Raji (cell line): ENCODE results near the gene SDK1.

Source experiments
- POLR2A ChIP-seq: IDR thresholded peaks from 2 replicates; pipeline ENCODE4 v1.6.1; 2011; ENCODE audit warnings: low read depth, low read length, control low read depth; ENCODE audit not compliant: insufficient read depth

Gene SDK1

DNA sequence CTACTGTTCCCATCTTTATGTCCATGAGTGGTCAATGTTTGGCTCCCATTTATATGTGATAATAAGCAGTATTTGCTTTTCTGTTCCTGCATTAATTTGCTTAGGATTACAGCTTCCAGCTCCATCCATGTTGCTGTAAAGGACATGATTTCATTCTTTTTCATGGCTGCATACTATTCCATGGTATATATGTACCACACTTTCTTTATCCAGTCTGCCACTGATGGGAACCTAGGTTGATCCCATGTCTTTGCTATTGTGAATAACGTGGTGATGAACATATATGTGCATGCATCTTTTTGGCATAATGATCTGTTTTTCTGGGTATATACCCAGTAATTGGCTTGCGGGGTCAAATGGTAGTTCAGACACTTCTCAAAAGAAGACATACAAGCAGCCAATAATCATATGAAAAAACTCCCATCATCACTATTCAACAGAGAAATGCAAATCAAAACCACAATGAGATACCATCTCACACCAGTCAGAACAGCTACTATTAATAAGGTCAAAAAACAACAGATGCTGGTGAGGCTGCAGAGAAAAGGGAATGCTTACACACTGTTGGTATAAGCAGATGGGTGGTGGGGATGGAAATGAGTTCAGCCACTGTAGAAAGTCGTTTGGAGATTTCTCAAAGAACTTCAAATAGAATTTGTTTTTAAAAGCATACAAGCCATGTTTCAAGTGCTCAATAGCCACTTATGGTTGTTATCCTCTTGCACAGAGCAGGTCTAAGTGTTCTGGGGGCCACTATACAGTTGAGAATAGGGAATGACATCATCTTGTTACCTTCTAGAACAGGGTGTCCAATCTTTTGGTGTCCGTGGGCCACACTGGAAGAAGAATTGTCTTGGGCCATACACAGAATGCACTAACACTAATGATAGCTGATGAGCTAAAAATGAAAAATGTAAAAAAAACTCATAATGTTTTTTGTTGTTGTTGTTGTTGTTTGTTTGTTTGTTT lies 23.2 kb upstream of the SDK1 start:
- TF ChIP-seq POLR2A = no peak

DNA sequence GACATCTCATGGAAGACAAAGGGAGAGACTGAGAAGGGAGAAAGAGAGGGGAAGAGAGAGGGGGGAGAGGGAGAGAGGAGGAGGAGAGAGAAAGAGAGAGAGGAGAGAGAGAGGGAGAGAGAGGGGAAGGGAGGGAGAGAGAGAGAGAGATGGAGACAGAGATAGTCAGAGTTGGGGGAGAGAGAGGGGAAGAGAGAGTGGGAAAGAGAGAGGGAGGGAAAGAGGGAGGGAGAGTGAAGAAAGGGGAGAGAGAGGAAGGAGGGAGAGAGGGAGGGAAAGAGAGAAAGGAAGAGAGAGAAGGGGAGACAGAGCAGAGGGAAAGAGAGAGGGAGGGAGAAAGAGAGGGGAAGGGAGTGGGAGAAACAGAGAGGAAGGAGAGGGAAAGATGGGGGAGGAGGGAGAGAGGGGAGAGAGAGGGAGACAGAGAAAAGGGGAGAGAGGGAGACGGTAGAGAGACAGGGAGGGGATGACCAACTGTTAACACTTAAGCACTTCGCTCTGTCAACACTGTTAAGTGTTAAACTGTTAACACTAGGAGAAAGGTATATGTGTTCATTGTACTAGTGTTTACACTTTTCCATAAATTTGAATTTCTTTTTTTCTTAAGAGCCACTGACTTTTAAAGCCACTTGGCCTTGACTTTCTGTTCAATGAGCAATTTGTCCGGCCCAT lies 21.8 kb upstream of the SDK1 start:
- TF ChIP-seq POLR2A = no peak

DNA sequence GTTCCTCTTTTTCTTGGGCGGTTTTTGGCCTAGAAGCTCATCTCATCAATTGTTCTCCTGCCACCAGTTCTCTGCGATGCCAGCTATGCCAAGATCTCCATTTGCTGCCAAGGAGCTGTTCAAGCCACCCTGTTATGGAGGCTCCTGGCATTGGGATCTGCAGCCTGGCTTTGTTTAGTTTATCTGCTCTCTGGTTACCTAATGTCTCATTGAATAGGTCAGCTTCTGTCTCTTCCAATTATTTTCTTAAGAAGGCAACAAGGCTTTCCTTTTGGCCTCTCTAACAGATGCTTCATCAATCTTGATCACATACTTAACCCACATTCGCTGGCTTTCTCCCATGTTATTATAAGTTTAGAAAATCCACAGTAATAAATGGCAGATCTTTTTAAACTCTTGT lies 20.6 kb upstream of the SDK1 start:
- no peak for TF ChIP-seq POLR2A

DNA sequence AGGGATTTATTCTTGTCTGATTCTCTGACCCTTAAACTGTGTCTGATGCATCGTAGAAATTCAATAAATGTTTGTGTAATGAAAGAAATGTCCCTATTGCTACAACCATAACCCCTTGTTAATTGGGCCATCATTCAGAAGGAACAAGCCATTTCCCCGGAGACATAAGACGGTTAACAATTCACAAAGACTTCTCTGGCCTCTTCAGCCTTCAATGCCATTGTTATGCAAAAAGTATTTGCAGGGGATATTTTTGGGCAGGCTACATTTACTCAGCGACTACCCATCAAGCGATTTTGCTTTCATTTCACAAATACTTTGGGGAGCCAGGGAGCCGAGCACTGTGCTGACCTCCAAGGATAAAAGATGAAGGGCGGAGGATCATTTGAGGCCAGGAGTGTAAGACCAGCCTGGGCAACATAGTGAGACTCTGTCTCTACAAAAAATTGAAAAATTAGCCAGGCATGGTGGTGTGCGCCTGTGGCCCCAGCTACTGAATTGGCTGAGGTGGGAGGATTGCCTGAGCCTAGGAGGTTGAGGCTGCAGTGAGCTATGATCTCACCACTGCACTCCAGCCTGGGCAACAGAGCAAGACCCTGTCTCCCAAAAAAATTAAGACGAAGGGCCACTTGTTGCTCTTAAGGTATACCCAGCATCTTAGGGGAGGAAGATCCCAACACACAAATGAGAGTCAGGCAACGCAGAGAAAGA lies 20.0 kb upstream of the SDK1 start:
- no peak for TF ChIP-seq POLR2A

DNA sequence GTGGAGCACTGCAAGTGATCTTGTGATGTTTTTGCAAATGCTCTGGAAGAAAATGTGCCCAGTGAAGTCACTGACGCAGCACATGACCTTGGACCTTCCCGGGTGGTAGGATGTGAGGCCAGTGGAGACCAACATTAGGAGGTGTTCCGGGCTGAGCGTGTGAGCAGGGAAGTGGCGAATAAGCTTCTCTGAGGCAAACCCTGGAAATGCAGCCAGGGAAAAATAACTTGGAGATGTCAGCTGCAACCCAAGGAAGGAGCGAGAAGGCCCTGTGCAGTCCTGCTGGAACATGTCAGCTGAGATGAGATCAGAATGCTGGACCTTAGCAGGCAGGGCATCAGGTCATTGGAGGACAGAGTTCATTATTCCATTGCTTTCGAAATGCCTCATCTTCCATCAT lies 18.6 kb upstream of the SDK1 start:
- no peak for TF ChIP-seq POLR2A

DNA sequence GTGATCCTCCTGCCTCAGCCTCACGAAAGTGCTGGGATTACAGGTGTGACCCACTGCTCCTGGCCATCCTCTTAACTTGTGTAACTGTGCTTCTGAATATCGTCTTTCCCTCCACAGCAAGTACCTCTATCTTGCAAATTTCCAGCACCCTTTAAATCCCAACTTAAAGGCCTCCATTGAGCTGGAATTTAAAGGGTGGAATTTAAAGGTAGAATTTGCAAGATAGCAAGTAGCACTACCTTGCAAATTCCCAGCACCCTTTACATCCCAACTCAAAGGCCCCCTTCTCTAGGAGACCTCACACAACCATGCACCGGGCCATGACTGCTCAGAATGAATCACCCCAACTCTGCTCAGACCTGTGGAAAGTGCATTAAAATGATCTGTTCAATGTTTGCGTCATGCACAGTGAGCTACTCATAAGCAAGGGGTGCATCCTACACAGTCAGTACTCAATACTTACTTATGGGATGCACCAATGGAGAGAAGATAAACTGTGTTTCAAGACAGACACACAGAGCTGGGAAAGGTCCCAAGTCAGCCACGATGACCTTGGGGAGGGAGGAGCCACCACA lies 17.8 kb upstream of the SDK1 start:
- TF ChIP-seq POLR2A = no peak

DNA sequence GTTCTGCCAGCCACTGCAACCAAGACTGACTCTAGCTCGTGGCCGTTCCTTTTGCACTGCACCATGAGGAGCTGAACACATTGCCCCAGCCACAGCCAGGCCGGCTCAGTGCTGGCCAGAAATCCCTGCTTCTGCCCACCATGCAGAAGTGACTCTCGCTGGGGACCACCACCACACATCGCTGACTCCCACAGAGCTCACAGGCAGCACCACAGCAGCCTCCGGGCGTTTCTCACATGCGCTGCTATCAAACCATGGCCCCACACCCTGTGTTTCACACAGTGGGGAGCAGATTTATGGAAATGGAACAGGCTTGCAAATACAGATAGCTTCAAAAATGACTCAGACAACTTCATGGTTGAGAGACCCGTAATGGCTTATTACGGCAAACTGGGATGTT lies 15.4 kb upstream of the SDK1 start:
- no peak for TF ChIP-seq POLR2A

DNA sequence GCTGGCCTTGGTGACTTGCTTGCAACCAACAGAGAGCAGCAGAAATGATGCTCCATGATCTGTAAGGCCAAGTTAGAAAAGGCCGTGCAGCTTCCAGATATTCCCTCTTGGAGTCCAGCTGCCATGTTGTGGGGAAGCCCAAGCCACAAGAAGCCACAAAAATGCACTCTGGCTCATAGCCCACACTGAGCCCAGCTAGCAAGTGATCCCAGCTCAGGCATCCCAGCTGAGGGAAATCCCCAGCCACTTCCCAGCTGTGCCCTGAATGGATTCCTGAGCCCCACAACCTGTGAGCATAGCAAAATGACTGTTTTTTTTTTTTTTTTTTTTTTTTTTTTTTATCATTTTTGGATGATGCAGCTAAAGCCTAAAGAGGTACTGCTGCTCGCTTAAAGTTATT lies 11.1 kb upstream of the SDK1 start:
- no peak for TF ChIP-seq POLR2A

DNA sequence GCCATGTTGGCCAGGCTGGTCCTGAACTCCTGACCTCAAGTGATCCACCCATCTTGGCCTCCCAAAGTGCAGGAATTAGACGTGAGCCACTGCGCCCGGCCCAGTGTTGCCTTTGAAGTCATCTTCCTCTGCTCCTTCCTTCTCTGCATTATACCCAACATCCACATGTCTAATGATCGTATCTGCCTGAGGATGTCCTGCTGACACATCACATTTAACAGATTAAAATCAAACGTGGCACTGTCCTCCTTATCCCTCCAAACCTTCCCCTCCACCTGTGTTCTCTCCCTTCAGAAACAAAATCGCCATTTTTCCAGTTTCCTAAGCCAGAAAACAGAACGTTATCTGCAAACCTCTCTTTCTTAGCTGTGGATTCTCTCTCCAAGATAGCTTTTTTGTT lies 8.4 kb upstream of the SDK1 start:
- no peak for TF ChIP-seq POLR2A

DNA sequence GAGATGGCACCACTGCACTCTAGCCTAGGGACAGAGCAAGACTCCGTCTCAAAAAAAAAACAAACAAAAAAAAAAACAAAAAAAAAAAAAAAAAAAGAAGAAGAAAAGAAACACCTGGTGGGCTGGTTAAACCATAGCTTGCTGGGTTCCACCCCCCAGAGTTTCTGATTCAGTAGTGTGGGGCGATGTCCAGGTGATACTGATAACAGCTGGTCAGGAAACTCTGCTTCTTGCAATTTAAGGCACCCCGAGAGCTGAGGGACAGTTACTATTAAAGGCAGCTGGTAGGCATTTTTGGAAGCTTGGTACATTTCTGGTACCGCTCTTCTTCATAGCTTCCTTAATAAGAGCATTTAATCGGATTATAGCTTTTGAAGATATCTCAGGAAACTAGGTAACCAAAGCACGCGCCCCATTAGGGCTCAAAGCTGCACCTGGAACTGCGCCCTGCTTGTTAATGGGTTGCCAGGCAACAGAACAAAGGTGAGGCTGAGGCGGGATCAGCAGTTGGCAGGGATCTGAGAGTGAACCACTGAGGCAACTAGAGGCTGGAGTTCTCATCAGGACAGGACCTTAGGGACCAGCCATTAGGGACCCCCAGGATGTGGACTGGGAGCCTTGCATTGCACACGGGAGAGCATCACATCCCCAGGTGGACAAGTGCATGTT lies 6.5 kb upstream of the SDK1 start:
- TF ChIP-seq POLR2A = no peak

DNA sequence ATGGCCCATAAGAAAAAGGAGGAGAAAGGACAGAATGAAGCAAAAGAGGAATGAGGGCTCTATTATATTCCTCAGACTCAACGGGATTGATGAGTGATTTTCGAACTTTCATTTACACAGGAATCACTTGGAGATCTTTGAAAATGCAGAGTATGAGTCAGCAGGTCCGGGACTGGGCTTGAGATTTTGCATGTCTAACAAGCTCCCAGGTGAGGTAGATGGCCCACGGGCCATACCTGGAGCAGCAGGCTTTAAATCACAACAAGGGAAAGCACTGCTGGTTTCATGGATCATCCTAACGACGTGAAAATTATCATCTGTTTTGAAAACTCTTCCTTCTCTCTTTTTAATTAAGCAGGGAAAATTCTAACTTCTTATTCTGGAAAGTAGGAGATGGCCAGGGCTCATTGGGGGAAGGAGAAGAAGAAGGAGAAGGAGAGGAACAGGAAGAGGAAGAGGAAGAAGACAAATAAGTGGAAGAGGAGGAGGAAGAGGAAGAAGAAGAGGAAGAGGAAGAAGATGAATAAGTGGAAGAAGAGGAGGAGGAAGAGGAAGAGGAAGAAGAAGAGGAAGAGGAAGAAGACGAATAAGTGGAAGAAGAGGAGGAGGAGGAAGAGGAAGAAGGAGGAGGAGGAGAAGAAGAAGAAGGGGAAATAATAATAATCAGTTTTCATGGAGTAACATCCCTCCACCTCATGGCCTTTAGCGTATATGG lies 3.8 kb upstream of the SDK1 start:
- no peak for TF ChIP-seq POLR2A

DNA sequence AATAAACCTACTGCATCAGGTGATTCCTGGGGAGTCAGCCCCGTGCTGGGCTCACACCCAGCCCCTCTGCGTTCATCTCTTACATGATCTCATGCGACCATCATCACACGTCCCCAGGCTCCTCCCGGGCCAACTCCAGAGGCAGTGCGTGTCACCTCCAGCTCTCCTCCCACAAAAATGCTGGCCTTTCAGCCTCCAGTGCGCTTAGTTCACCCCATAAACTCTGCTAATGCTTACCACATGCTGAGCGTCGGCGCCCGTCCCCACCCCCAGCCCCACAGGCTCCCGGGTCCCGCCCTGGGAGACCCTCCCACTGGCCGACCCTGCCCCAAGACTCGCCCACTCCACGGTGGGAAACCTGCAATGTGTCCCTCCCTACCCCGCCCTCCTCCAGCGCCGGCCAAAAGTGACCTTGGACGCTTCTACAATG lies 816 bp upstream of the SDK1 start:
- no peak for TF ChIP-seq POLR2A

DNA sequence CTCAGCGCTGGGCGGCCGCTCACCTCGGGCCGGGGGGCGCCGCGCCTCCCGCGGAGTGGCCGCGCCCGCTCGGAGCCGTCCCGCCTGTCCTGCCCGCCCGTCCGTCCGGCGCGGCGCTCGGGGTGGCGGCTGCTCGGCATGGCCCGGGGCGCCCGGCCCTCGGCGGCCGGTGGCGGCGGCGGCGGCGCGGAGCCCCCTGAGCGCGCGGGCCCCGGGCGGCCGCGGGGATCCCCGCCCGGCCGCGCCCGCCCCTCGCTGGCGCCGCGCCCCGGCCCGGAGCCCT lies 338 bp downstream of the SDK1 start:
- TF ChIP-seq POLR2A = no peak

DNA sequence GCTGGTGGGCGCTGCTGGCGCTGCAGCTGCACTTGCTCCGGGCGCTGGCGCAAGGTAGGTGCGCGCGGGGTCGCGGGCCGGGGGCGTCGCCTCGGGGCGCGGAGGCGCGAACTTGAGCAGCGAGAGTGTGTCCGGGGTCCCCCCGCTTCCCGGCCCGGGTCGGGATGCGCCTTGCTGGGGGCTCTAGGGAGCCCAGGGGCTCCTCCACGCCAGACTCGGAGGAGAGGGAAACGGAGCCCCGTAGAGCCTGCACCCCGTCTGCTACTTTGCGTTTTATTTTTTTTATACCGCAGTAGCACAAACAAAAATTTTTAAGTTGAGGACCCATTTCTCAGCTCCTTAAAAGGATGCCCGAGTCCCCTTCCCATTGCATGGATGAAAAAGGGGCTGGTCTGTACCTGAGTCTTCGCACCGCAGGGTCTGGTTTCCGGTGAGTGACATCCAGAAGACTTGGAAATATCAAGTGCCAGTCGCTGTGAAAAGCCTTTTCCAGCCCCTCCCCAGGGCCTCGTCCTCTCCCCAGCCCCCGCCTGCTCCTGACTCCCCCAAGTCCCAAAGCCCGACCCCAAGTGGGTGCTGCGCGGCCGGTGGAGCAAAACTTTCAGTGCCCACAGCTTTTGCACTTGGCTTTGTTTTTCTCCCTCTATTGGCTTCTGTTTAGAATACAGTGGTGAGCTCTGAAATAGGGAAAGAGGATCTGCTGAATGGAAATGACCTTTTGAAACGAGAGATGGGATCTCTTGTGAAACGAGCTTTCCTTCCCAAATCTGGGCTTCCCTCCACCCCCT lies 973 bp downstream of the SDK1 start:
- TF ChIP-seq POLR2A = no peak

DNA sequence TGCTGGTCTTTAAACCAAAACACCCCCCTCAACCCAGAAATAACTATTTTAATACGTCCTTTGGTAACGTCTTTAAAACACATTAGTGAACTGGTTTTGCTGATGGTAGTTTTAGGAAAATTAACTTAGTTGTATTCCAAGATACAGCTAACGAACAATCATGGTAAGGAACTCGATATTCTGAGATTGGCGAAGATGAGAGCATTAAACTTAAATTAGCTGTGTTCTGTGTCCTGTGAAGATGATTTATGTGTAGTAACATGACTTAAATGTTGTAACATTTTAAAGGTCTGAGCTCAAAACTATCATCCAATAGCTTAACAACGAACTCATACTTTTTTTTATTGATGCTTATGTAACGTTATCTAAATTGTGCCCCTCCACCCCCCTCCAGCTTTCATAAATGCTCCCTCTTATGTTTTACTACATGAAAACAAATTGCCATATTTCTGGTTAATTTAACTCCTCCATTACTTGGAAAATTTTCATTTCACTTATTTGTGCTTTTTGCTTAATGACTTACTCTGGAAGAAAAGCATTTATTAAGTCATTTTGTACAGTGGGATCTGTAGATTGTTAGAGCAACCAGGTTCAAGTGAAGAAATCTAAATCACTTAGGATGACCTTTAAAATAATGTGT lies 1.7 kb downstream of the SDK1 start:
- no peak for TF ChIP-seq POLR2A
